ENCODE measurements around the gene GDPD5. TPM values are rescaled to one million over a fixed set of nuclear protein-coding genes. Genes with fewer than 3 reads are reported as not detected.

The GDPD5 gene
- total and polyA plus RNA-seq, 2 donors (not counting 1 experiment from before 2014, with no cell fraction given): 59.1 to 102 TPM

DNA sequence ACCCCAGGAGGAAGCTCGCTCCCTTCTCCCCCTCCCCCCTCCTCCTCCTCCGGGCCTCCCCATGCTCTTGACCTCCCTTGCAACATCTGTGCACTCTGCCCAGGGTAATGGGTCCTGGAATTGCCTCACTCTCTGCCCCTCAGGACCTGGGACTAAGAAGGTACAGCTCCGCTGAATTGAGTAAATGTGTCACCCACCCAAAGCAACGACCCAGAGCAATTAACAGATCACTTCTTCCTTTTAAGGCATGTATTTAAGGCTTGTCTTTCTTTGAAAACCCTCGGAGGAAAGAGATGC is 15.1 kb downstream of the GDPD5 start:
- ATAC-seq (ENCODE audit: low read depth): no peak
- no peaks in the 10 kb centered on the region for H3K9me3 Mint-ChIP-seq (ENCODE audit: insufficient read depth)
- TF ChIP-seq EZH2 (IDR thresholded peaks at IDR 0.05; ENCODE audit: borderline replicate concordance, insufficient read depth, low read depth, low read length, poor library complexity, severe bottlenecking): no peak
- TF ChIP-seq, protein P1, sequence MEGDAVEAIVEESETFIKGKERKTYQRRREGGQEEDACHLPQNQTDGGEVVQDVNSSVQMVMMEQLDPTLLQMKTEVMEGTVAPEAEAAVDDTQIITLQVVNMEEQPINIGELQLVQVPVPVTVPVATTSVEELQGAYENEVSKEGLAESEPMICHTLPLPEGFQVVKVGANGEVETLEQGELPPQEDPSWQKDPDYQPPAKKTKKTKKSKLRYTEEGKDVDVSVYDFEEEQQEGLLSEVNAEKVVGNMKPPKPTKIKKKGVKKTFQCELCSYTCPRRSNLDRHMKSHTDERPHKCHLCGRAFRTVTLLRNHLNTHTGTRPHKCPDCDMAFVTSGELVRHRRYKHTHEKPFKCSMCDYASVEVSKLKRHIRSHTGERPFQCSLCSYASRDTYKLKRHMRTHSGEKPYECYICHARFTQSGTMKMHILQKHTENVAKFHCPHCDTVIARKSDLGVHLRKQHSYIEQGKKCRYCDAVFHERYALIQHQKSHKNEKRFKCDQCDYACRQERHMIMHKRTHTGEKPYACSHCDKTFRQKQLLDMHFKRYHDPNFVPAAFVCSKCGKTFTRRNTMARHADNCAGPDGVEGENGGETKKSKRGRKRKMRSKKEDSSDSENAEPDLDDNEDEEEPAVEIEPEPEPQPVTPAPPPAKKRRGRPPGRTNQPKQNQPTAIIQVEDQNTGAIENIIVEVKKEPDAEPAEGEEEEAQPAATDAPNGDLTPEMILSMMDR (IDR thresholded peaks at IDR 0.05): no peak
- no peaks in the 10 kb centered on the region for H3K27me3 Mint-ChIP-seq
- ChIA-PET POLR2A (interaction anchor here (0.5 kb wide), 1 partner anchor 27 kb away, joined by 3 read pairs; no protein-coding TSS in a partner anchor), CTCF (interaction anchor here (2.1 kb wide), 1 partner anchor 21 kb away, joined by 8 read pairs; no protein-coding TSS in a partner anchor)
- H3K27ac Mint-ChIP-seq: no peak overlapping the region
- intact Hi-C loops (cut with micrococcal nuclease): no loop called here
- no peak overlapping the region for H3K9ac ChIP-seq (ENCODE audit: low read length)
- H3K4me1 ChIP-seq (ENCODE audit: control insufficient read depth in 2 of 2, insufficient read depth in 2 of 2, low read length in 2 of 2): peaks cover 33 to 55% of the 10 kb centered on the region in 2 donors
- no peak overlapping the region for H3K27ac ChIP-seq (ENCODE audit: low read length in 2 of 2)
- no peak overlapping the region for H2AFZ ChIP-seq (ENCODE audit: insufficient read depth, low read depth, low read length, poor library complexity, severe bottlenecking)
- peaks cover 0 to 7% of the 10 kb centered on the region in 2 experiments for H3K36me3 ChIP-seq (replicated peaks in 1 of 2; ENCODE audit: control extremely low read depth in 1 of 2, control insufficient read depth in 1 of 2, extremely low read depth in 1 of 2, insufficient read depth in 2 of 2, low read length in 1 of 2)
- no peak overlapping the region for H3K4me3 Mint-ChIP-seq
- no peak overlapping the region for H3K4me3 ChIP-seq (ENCODE audit: control extremely low read depth in 1 of 5, extremely low read depth in 1 of 5, insufficient read depth in 1 of 5, low read depth in 2 of 5, low read length in 4 of 5)
- WGBS (ENCODE audit: insufficient coverage): 100% methylated on average over 3 of the region's 5 CpGs
- no peaks in the 10 kb centered on the region for H4K20me1 ChIP-seq (ENCODE audit: control insufficient read depth, insufficient read depth, low read length, poor library complexity, severe bottlenecking)
- H3K27me3 ChIP-seq (replicated peaks in 1 of 4; ENCODE audit: control extremely low read depth in 1 of 4, control insufficient read depth in 3 of 4, insufficient read depth in 4 of 4, low read length in 3 of 4): no peaks in the 10 kb centered on the region
- peaks cover 57% of the 10 kb centered on the region for H3K4me1 Mint-ChIP-seq
- no peaks in the 10 kb centered on the region for H3K9me3 ChIP-seq (ENCODE audit: control extremely low read depth in 1 of 3, control insufficient read depth in 2 of 3, insufficient read depth in 1 of 3, low read length in 2 of 3)
- no peaks in the 10 kb centered on the region for H3K79me2 ChIP-seq (ENCODE audit: control insufficient read depth, insufficient read depth, low read length)
- H3K4me2 ChIP-seq (replicated peaks; ENCODE audit: low read depth, low read length, poor library complexity, severe bottlenecking): no peak overlapping the region
- DNase-seq: no peak

DNA sequence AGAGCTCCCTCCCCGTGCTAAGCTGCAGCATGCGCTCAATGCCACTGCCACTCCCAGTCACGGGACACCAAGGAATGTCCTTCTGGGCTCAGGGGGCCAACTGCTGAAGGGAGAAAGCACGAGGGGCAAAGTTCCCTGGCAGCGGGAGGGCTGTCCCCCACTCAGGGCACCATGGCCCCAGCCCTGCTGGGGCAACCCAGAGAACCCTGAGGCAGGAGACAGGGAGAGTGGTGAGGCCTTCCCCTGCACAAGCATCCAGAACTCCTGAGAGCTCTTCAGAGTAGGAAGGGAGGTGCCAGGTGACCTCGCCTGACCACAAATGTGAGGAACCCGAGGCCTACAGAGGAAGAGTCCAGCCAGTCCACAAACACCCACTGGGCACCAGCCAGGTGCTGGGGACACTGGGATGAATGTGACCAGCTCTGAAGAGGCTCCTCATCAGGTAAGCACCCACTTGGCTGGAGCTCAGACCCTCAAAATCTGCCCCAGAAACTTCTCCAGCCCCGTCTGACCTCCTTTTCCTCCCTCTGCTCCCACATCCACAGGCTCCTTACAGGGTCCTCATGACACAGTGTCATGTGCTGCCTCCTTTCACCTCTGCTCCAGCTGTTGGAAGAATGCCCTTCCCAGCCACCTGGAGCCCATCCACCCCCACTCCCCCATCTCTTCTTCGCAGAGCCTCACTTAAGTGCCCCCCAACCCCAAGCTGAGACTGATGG is 15.6 kb downstream of the GDPD5 start:
- no peak for TF ChIP-seq EZH2 (IDR thresholded peaks at IDR 0.05; ENCODE audit: borderline replicate concordance, insufficient read depth, low read depth, low read length, poor library complexity, severe bottlenecking)
- TF ChIP-seq, protein P1 (IDR thresholded peaks at IDR 0.05): no peak
- Mint-ChIP-seq H3K27me3 (no peaks in the 10 kb centered on the region), H3K9me3 (ENCODE audit: insufficient read depth) (no peaks in the 10 kb centered on the region), H3K27ac (peak overlapping the region; percentile 55), H3K4me1 (peaks cover 57% of the 10 kb centered on the region), H3K4me3 (no peak overlapping the region)
- no peaks in the 10 kb centered on the region for H4K20me1 ChIP-seq (ENCODE audit: control insufficient read depth, insufficient read depth, low read length, poor library complexity, severe bottlenecking)
- no peak overlapping the region for H2AFZ ChIP-seq (ENCODE audit: insufficient read depth, low read depth, low read length, poor library complexity, severe bottlenecking)
- no peaks in the 10 kb centered on the region for H3K9me3 ChIP-seq (ENCODE audit: control extremely low read depth in 1 of 3, control insufficient read depth in 2 of 3, insufficient read depth in 1 of 3, low read length in 2 of 3)
- H3K4me3 ChIP-seq (ENCODE audit: control extremely low read depth in 1 of 5, extremely low read depth in 1 of 5, insufficient read depth in 1 of 5, low read depth in 2 of 5, low read length in 4 of 5): no peak overlapping the region
- H3K36me3 ChIP-seq (replicated peaks in 1 of 2; ENCODE audit: control extremely low read depth in 1 of 2, control insufficient read depth in 1 of 2, extremely low read depth in 1 of 2, insufficient read depth in 2 of 2, low read length in 1 of 2): peaks cover 0 to 7% of the 10 kb centered on the region in 2 experiments
- 78% methylated on average over 9 of the region's 9 CpGs for WGBS (ENCODE audit: insufficient coverage)
- H3K27ac ChIP-seq (ENCODE audit: low read length in 2 of 2): no peak overlapping the region
- H3K4me2 ChIP-seq (replicated peaks; ENCODE audit: low read depth, low read length, poor library complexity, severe bottlenecking): no peak overlapping the region
- no peak for ATAC-seq (ENCODE audit: low read depth)
- peaks cover 30 to 50% of the 10 kb centered on the region in 2 donors for H3K4me1 ChIP-seq (ENCODE audit: control insufficient read depth in 2 of 2, insufficient read depth in 2 of 2, low read length in 2 of 2)
- no peak for DNase-seq
- intact Hi-C loops (cut with micrococcal nuclease): no loop called here
- no peaks in the 10 kb centered on the region for H3K79me2 ChIP-seq (ENCODE audit: control insufficient read depth, insufficient read depth, low read length)
- no peaks in the 10 kb centered on the region for H3K27me3 ChIP-seq (replicated peaks in 1 of 4; ENCODE audit: control extremely low read depth in 1 of 4, control insufficient read depth in 3 of 4, insufficient read depth in 4 of 4, low read length in 3 of 4)
- POLR2A ChIA-PET: interaction anchor here (0.5 kb wide), 1 partner anchor 28 kb away, joined by 3 read pairs; no protein-coding TSS in a partner anchor
- H3K9ac ChIP-seq (ENCODE audit: low read length): no peak overlapping the region
- CTCF ChIA-PET: interaction anchor here (2.1 kb wide), 1 partner anchor 22 kb away, joined by 8 read pairs; no protein-coding TSS in a partner anchor
